IMR-90 (cell line): ENCODE data around the gene PRKAR1B. TPM values are rescaled to one million over a fixed set of nuclear protein-coding genes. Genes with fewer than 3 reads are reported as not detected.

Experiments used
- ATAC-seq: fragments of 200-7000 bp; cut with Tn5 transposase; 2 replicates; pipeline ENCODE4 v1.9.1; 2020; ENCODE audit warnings: low read depth, mild to moderate bottlenecking, moderate library complexity
- BruUV-seq: library from RNA; stranded (reverse); fragments of 400-500 nt; replicated peaks from 2 replicates; lab custom pipeline; 2021; lab: Mats Ljungman, UMichigan
- CTCF ChIA-PET: fragments of 300-600 bp; formaldehyde crosslinking; extraction: SDS; loops from one replicate; lab custom pipeline; 2021; ENCODE audit warnings: antibody characterized with exemption; lab: Yijun Ruan, JAX
- POLR2A ChIA-PET: fragments of 300-600 bp; sonication (Branson Sonifier 250); formaldehyde crosslinking; loops from one replicate; lab custom pipeline; 2022; ENCODE audit warnings: antibody characterized with exemption; ENCODE audit not compliant: unreplicated experiment; lab: Charles Lee
- DNase-seq: peaks from one replicate; pipeline ENCODE4 v3.0.0; 2013
- H2AFZ ChIP-seq: replicated peaks from 2 replicates; pipeline ENCODE3; 2013; ENCODE audit warnings: low read length, mild to moderate bottlenecking; ENCODE audit not compliant: poor library complexity
- H2AK5ac ChIP-seq: 2 replicates; pipeline ENCODE4 v1.6.1; 2013; ENCODE audit warnings: low read depth, low read length, inconsistent platforms
- H2AK9ac ChIP-seq: replicated peaks from 2 replicates; pipeline ENCODE3; 2013; ENCODE audit warnings: mild to moderate bottlenecking, low read depth, low read length, moderate library complexity; ENCODE audit not compliant: poor library complexity
- H2BK120ac ChIP-seq: 2 replicates; pipeline ENCODE4 v1.6.1; 2013; ENCODE audit warnings: low read depth, low read length, inconsistent platforms
- H2BK15ac ChIP-seq: 3 replicates; pipeline ENCODE4 v1.6.1; 2013; ENCODE audit warnings: low read depth, low read length, inconsistent platforms
- H2BK20ac ChIP-seq: 2 replicates; pipeline ENCODE4 v1.6.1; 2013; ENCODE audit warnings: low read depth, mild to moderate bottlenecking, inconsistent platforms, low read length, moderate library complexity
- H2BK5ac ChIP-seq: 2 replicates; pipeline ENCODE4 v1.6.1; 2013; ENCODE audit warnings: mild to moderate bottlenecking, low read depth, low read length, inconsistent platforms; ENCODE audit not compliant: poor library complexity, severe bottlenecking
- H3K14ac ChIP-seq: replicated peaks from 2 replicates; pipeline ENCODE4 v1.6.1; 2013; ENCODE audit warnings: low read depth, low read length, inconsistent platforms
- H3K18ac ChIP-seq: 2 replicates; pipeline ENCODE4 v1.6.1; 2013; ENCODE audit warnings: low read depth, low read length, control low read depth
- H3K23ac ChIP-seq: 2 replicates; pipeline ENCODE4 v1.6.1; 2013; ENCODE audit warnings: low read depth, low read length, inconsistent platforms
- H3K27ac ChIP-seq: 2 replicates; pipeline ENCODE4 v1.5.1; 2013; ENCODE audit warnings: mild to moderate bottlenecking, control low read depth, low read length; ENCODE audit not compliant: insufficient read depth
- H3K27me3 ChIP-seq: 2 replicates; pipeline ENCODE4 v1.6.1; 2013; ENCODE audit warnings: low read length; ENCODE audit not compliant: control insufficient read depth, insufficient read depth
- H3K36me3 ChIP-seq: 2 replicates; pipeline ENCODE4 v1.6.1; 2013; ENCODE audit warnings: low read length, mixed read lengths; ENCODE audit not compliant: control insufficient read depth, insufficient read depth
- H3K4ac ChIP-seq: 2 replicates; pipeline ENCODE4 v1.6.1; 2013; ENCODE audit warnings: low read depth, low read length, inconsistent platforms
- H3K4me1 ChIP-seq: 2 replicates; pipeline ENCODE4 v1.6.1; 2013; ENCODE audit warnings: low read length, mixed read lengths; ENCODE audit not compliant: control insufficient read depth, insufficient read depth
- H3K4me2 ChIP-seq: 2 replicates; pipeline ENCODE4 v1.6.1; 2013; ENCODE audit warnings: low read depth, mild to moderate bottlenecking, control low read depth, low read length, moderate library complexity
- H3K4me3 ChIP-seq: 2 replicates; pipeline ENCODE4 v1.5.1; 2013; ENCODE audit warnings: low read depth, mild to moderate bottlenecking, control low read depth, low read length, moderate library complexity; ENCODE audit not compliant: insufficient read depth
- H3K56ac ChIP-seq: 2 replicates; pipeline ENCODE4 v1.6.1; 2013; ENCODE audit warnings: low read length, inconsistent platforms; ENCODE audit not compliant: insufficient read depth; ENCODE audit errors: extremely low read depth
- H3K79me1 ChIP-seq, 2 experiments: 2 replicates each; pipeline ENCODE4 v1.6.1; 2013; ENCODE audit warnings: low read length in 2 of 2, inconsistent platforms in 1 of 2, low read depth in 1 of 2
- H3K9ac ChIP-seq: 2 replicates; pipeline ENCODE4 v1.6.1; 2013; ENCODE audit warnings: low read depth, low read length, control low read depth
- H3K9me1 ChIP-seq: 2 replicates; pipeline ENCODE4 v1.6.1; 2013; ENCODE audit warnings: low read length, inconsistent platforms; ENCODE audit not compliant: insufficient read depth
- H3K9me3 ChIP-seq: 2 replicates; pipeline ENCODE4 v1.6.1; 2013; ENCODE audit warnings: low read length; ENCODE audit not compliant: control insufficient read depth, insufficient read depth
- H4K20me1 ChIP-seq: 2 replicates; pipeline ENCODE4 v1.6.1; 2013; ENCODE audit warnings: low read length, inconsistent platforms; ENCODE audit not compliant: insufficient read depth
- H4K5ac ChIP-seq: 2 replicates; pipeline ENCODE4 v1.6.1; 2013; ENCODE audit warnings: mild to moderate bottlenecking, low read depth, low read length, control low read depth
- H4K8ac ChIP-seq, 2 experiments: 2 replicates each; pipeline ENCODE4 v1.6.1; 2013; ENCODE audit warnings: low read depth in 2 of 2, low read length in 2 of 2, control low read depth in 1 of 2, inconsistent platforms in 1 of 2
- H4K91ac ChIP-seq: 2 replicates; pipeline ENCODE4 v1.6.1; 2013; ENCODE audit warnings: low read depth, low read length, inconsistent platforms; ENCODE audit not compliant: insufficient read depth
- BHLHE40 ChIP-seq: fragments of 150-350 bp; IDR thresholded peaks from 2 replicates; pipeline ENCODE4 v1.6.1; 2016; ENCODE audit warnings: mild to moderate bottlenecking, low read depth, low read length
- CEBPB ChIP-seq: IDR thresholded peaks from 2 replicates; pipeline ENCODE4 v1.6.1; 2012; ENCODE audit warnings: low read depth, low read length, improper control_type of control experiment
- CHD1 ChIP-seq: IDR thresholded peaks from 2 replicates; pipeline ENCODE4 v1.6.1; 2012; ENCODE audit warnings: low read depth, low read length, improper control_type of control experiment
- FOS ChIP-seq: fragments of 150-350 bp; IDR thresholded peaks from 2 replicates; pipeline ENCODE4 v1.6.1; 2016; ENCODE audit warnings: low read depth, low read length
- MAFK ChIP-seq: IDR thresholded peaks from 2 replicates; pipeline ENCODE4 v1.6.1; 2012; ENCODE audit warnings: low read depth, low read length, improper control_type of control experiment
- MAZ ChIP-seq: IDR thresholded peaks from 2 replicates; pipeline ENCODE4 v1.6.1; 2012; ENCODE audit warnings: low read depth, mild to moderate bottlenecking, low read length, improper control_type of control experiment, moderate library complexity, borderline replicate concordance
- MXI1 ChIP-seq: IDR thresholded peaks from 2 replicates; pipeline ENCODE4 v1.6.1; 2012; ENCODE audit warnings: low read depth, mild to moderate bottlenecking, low read length, moderate library complexity, borderline replicate concordance
- NFE2L2 ChIP-seq: fragments of 150-350 bp; IDR thresholded peaks from 2 replicates; pipeline ENCODE4 v1.6.1; 2016; ENCODE audit warnings: low read depth, mild to moderate bottlenecking, low read length
- POLR2A ChIP-seq: IDR thresholded peaks from 2 replicates; pipeline ENCODE4 v1.6.1; 2012; ENCODE audit warnings: mild to moderate bottlenecking, low read depth, low read length
- RAD21 ChIP-seq: IDR thresholded peaks from 2 replicates; pipeline ENCODE4 v1.6.1; 2012; ENCODE audit warnings: low read length, improper control_type of control experiment
- RCOR1 ChIP-seq: IDR thresholded peaks from 2 replicates; pipeline ENCODE4 v1.6.1; 2012; ENCODE audit warnings: mild to moderate bottlenecking, low read length, improper control_type of control experiment; ENCODE audit not compliant: insufficient replicate concordance
- RFX5 ChIP-seq: IDR thresholded peaks from 2 replicates; pipeline ENCODE4 v1.8.0; 2012; ENCODE audit warnings: low read depth, mild to moderate bottlenecking, low read length, moderate library complexity
- SMC3 ChIP-seq: fragments of 150-350 bp; IDR thresholded peaks from 2 replicates; pipeline ENCODE4 v1.6.1; 2016; ENCODE audit warnings: low read depth, mild to moderate bottlenecking, antibody characterized with exemption, low read length, moderate library complexity
- WGBS, 2 experiments: methylation state at CpG; one replicate each; pipeline versions ENCODE4 v1.1.5 to v1.1.7; 2013; ENCODE audit warnings: missing lambda C conversion rate in 2 of 2; ENCODE audit not compliant: insufficient read length in 1 of 2; ENCODE audit errors: extremely low coverage in 2 of 2; 5-methylcytosine and 5-hydroxymethylcytosine counted together
- dilution Hi-C: fragments of 300-500 bp; cut with HindIII; formaldehyde crosslinking; loops from one replicate; pipeline ENCODE4 v1.14.3; 2018; ENCODE audit warnings: low sequenced_read_pairs; ENCODE audit not compliant: unreplicated experiment
- in situ Hi-C: fragments of 300-500 bp; cut with MboI; formaldehyde crosslinking; loops from 3 replicates; pipeline ENCODE4 v1.14.3; 2019; ENCODE audit warnings: low sequenced_read_pairs, inconsistent platforms, mixed read lengths
- intact Hi-C: fragments of 100-400 bp; cut with micrococcal nuclease; formaldehyde crosslinking; loops from 2 replicates; pipeline ENCODE4 v1.10.0; 2022
- polyA plus RNA-seq, 3 experiments: library from polyadenylated mRNA; depleted of rRNA; stranded (reverse); fragments of >200 nt; gene quantifications; 2 replicates each; pipeline ENCODE4 v1.2.3, GENCODE V29; 2012; ENCODE audit warnings: low replicate concordance in 1 of 3
- total RNA-seq: library from RNA; depleted of rRNA; stranded (reverse); fragments of >200 nt; gene quantifications from 2 replicates; pipeline ENCODE4 v1.2.3, GENCODE V29; 2012
- TF ChIP-seq, protein P1 (sequence below): fragments of 150-350 bp; IDR thresholded peaks from 2 replicates; pipeline ENCODE4 v1.6.1; 2017; ENCODE audit warnings: mild to moderate bottlenecking, antibody characterized with exemption, low read length, low read depth
- TF ChIP-seq, protein P2 (sequence below): fragments of 150-350 bp; IDR thresholded peaks from 2 replicates; pipeline ENCODE4 v1.6.1; 2016; ENCODE audit warnings: low read depth, mild to moderate bottlenecking, low read length, moderate library complexity, borderline replicate concordance
- TF ChIP-seq, protein P3 (sequence below): conservative IDR thresholded peaks from 2 replicates; pipeline ENCODE4 v1.5.1; 2012; ENCODE audit warnings: mild to moderate bottlenecking, low read depth, low read length, improper control_type of control experiment

Gene PRKAR1B
- total and polyA plus RNA-seq, 2 of the 4 experiments (the other 2 are of a cell fraction) = 15.2 to 20.2 TPM

DNA sequence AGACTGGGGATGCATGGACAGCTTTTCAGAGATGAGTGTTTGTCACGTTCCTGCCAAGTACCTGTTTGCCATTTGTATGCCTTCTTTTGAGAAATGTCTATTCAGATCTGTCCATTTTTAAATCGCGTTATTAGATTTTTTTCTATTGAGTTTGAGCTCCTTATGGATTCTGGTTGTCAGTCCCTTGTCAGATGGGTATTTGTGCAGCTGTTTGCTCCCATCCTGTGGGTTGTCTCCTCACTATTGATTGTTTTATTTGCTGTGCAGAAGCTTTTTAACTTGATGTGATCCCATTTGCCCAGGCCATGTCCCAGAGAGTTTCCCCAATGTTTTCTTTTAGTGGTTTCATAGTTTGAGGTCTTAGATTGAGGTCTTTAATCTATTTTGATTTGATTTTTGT lies 5.5 kb upstream of the PRKAR1B start:
- ChIA-PET POLR2A (no interaction called here), CTCF (no interaction called here)
- ATAC-seq (no peak), DNase-seq (no peak)
- no peak overlapping the region for H3K27ac ChIP-seq
- H3K14ac ChIP-seq = no peak overlapping the region
- no peak overlapping the region for H4K91ac ChIP-seq
- H4K8ac ChIP-seq = no peak overlapping the region
- H3K4me2 ChIP-seq = no peak overlapping the region
- H3K4me1 ChIP-seq = peaks cover 7% of the 10 kb centered on the region; the same call in 1 of the 2 replicates
- H4K5ac ChIP-seq = no peak overlapping the region
- no TSS peak for BruUV-seq
- peaks cover 38 to 56% of the 10 kb centered on the region in 2 experiments for H3K79me1 ChIP-seq
- no peak overlapping the region for H2BK5ac ChIP-seq
- no peak for TF ChIP-seq FOS
- TF ChIP-seq CHD1 = no peak
- no peak for TF ChIP-seq RAD21
- TF ChIP-seq, protein P1, sequence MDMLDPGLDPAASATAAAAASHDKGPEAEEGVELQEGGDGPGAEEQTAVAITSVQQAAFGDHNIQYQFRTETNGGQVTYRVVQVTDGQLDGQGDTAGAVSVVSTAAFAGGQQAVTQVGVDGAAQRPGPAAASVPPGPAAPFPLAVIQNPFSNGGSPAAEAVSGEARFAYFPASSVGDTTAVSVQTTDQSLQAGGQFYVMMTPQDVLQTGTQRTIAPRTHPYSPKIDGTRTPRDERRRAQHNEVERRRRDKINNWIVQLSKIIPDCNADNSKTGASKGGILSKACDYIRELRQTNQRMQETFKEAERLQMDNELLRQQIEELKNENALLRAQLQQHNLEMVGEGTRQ = no peak
- no peak for TF ChIP-seq MAZ
- no peak for TF ChIP-seq CEBPB
- TF ChIP-seq, protein P2, sequence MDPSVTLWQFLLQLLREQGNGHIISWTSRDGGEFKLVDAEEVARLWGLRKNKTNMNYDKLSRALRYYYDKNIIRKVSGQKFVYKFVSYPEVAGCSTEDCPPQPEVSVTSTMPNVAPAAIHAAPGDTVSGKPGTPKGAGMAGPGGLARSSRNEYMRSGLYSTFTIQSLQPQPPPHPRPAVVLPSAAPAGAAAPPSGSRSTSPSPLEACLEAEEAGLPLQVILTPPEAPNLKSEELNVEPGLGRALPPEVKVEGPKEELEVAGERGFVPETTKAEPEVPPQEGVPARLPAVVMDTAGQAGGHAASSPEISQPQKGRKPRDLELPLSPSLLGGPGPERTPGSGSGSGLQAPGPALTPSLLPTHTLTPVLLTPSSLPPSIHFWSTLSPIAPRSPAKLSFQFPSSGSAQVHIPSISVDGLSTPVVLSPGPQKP = no peak
- TF ChIP-seq NFE2L2 = no peak
- TF ChIP-seq SMC3 = no peak
- no peak for TF ChIP-seq RCOR1
- no peak for TF ChIP-seq MXI1
- no peak for TF ChIP-seq MAFK
- no peak for TF ChIP-seq RFX5
- TF ChIP-seq POLR2A = no peak
- TF ChIP-seq BHLHE40 = no peak
- TF ChIP-seq, protein P3, sequence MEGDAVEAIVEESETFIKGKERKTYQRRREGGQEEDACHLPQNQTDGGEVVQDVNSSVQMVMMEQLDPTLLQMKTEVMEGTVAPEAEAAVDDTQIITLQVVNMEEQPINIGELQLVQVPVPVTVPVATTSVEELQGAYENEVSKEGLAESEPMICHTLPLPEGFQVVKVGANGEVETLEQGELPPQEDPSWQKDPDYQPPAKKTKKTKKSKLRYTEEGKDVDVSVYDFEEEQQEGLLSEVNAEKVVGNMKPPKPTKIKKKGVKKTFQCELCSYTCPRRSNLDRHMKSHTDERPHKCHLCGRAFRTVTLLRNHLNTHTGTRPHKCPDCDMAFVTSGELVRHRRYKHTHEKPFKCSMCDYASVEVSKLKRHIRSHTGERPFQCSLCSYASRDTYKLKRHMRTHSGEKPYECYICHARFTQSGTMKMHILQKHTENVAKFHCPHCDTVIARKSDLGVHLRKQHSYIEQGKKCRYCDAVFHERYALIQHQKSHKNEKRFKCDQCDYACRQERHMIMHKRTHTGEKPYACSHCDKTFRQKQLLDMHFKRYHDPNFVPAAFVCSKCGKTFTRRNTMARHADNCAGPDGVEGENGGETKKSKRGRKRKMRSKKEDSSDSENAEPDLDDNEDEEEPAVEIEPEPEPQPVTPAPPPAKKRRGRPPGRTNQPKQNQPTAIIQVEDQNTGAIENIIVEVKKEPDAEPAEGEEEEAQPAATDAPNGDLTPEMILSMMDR = no peak
- H3K56ac ChIP-seq = no peak overlapping the region
- no peak overlapping the region for H3K9ac ChIP-seq
- H3K4me3 ChIP-seq = no peak overlapping the region
- H2BK120ac ChIP-seq = no peak overlapping the region
- peaks cover 9% of the 10 kb centered on the region; the same call in 1 of the 2 replicates for H4K20me1 ChIP-seq
- H2BK20ac ChIP-seq = no peak overlapping the region
- H3K36me3 ChIP-seq = peaks cover 21% of the 10 kb centered on the region
- dilution Hi-C loops (no loop called here), intact Hi-C loops (no loop called here), in situ Hi-C loops (no loop called here)
- no peaks in the 10 kb centered on the region for H3K9me1 ChIP-seq
- peaks cover 3% of the 10 kb centered on the region; the same call in 1 of the 2 replicates for H3K9me3 ChIP-seq
- H3K18ac ChIP-seq = no peak overlapping the region
- no peak overlapping the region for H2AFZ ChIP-seq
- no peaks in the 10 kb centered on the region for H3K27me3 ChIP-seq
- H2AK5ac ChIP-seq = no peak overlapping the region
- H3K4ac ChIP-seq = no peak overlapping the region
- no peak overlapping the region for H3K23ac ChIP-seq
- no peak overlapping the region for H2AK9ac ChIP-seq
- WGBS, 2 experiments = no CpG with 5 or more reads among the region's 3 CpGs
- H2BK15ac ChIP-seq = no peak overlapping the region
